ENCODE measurements around the gene ITGAL. TPM values are rescaled to one million over a fixed set of nuclear protein-coding genes. Genes with fewer than 3 reads are reported as not detected.
"Not testable (repeated sequence)": the region's sequence is repeated elsewhere in the genome, so short reads cannot be mapped to it uniquely, and the experiment has no call there.

The ITGAL gene
- total and polyA plus RNA-seq, 2 of the 13 experiments (the other 11 are each of a cell fraction or from before 2014, with no cell fraction given) = 0.86 to 1.2 TPM

- no peak for TF ChIP-seq CSRNP1 (CRISPR knock-in tag; IDR thresholded peaks at IDR 0.05)
- TF ChIP-seq NFKBIZ (CRISPR knock-in tag; IDR thresholded peaks at IDR 0.05) = no peak
- TF ChIP-seq CTCF (CRISPR knock-in tag; IDR thresholded peaks at IDR 0.05) = 0 out of 2 replicates have a peak, but pooled peaks have one; percentile 16
- TF ChIP-seq ZNF549 (CRISPR knock-in tag; IDR thresholded peaks at IDR 0.05) = no peak
- TF ChIP-seq ZNF430 (CRISPR knock-in tag; IDR thresholded peaks at IDR 0.05) = 0 out of 2 replicates have a peak, but pooled peaks have one; percentile 49
Measured at GRCh38 chr16:30449116-30449435, 23.5 kb upstream of the ITGAL start (continued).

- Histone ChIP-seq H3K4me3 (replicated peaks in 1 of 3; ENCODE audit: insufficient read depth in 1 of 3, low read depth in 2 of 3, low read length in 3 of 3) (peak overlapping the region; percentile 27 to 54 (median 44); a peak in 5 of 6 replicates), H3K9ac (ENCODE audit: insufficient read depth, low read depth, low read length) (peak overlapping the region; percentile 38), H3K4me1 (ENCODE audit: insufficient read depth, low read length) (peaks cover 82% of the 10 kb centered on the region), H2AFZ (ENCODE audit: low read length) (peak overlapping the region; percentile 90), H3K4me2 (ENCODE audit: low read depth, low read length) (peak overlapping the region; percentile 62), H3K27ac (ENCODE audit: extremely low read length, insufficient read depth, low read length) (peak overlapping the region; percentile 13)
- H3K36me3 ChIP-seq (replicated peaks in 1 of 2; ENCODE audit: control insufficient read depth in 1 of 2, insufficient read depth in 2 of 2, low read length in 2 of 2); H3K9me3 ChIP-seq (ENCODE audit: low read length); CTCF ChIA-PET (ENCODE audit: low intra/inter-chr PET ratio, low total read pairs); H3K27me3 ChIP-seq (ENCODE audit: control insufficient read depth in 1 of 2, insufficient read depth in 2 of 2, low read length in 2 of 2); DNase-seq (ENCODE audit: low spot score); intact Hi-C loops (cut with micrococcal nuclease; ENCODE audit: unreplicated experiment); H4K20me1 ChIP-seq (ENCODE audit: insufficient read depth, low read length); ATAC-seq; FAIRE-seq; in situ Hi-C loops (cut with HindIII; ENCODE audit: extremely low pct_ligation_motif_present, low pct_unique_long_range_greater_than_20kb); BruUV-seq (replicated peaks); H3K79me2 ChIP-seq (ENCODE audit: insufficient read depth, low read length): not testable (repeated sequence)
- POLR2A ChIA-PET = interaction anchor here (0.6 kb wide), 1 partner anchor 236 kb away, joined by 4 read pairs; no protein-coding TSS in a partner anchor
- 10% methylated on average over 20 of the region's 20 CpGs for WGBS (ENCODE audit: low lambda C conversion rate)
- 0 out of 2 replicates have a peak, but pooled peaks have one; percentile 9 for TF ChIP-seq MED1 (CRISPR knock-in tag; IDR thresholded peaks at IDR 0.05)
- 0 out of 2 replicates have a peak, but pooled peaks have one; percentile 19 for TF ChIP-seq ETV5 (CRISPR knock-in tag; IDR thresholded peaks at IDR 0.05; ENCODE audit: borderline replicate concordance)
- peak; percentile 53 for TF ChIP-seq PATZ1 (CRISPR knock-in tag; IDR thresholded peaks at IDR 0.05)
- 0 out of 2 replicates have a peak, but pooled peaks have one; percentile 33 for TF ChIP-seq ZNF547 (CRISPR knock-in tag; IDR thresholded peaks at IDR 0.05)
- TF ChIP-seq KAT7 (CRISPR knock-in tag; IDR thresholded peaks at IDR 0.05; ENCODE audit: borderline replicate concordance) = 0 out of 2 replicates have a peak, but pooled peaks have one; percentile 40
Measured at GRCh38 chr16:30452709-30453580, 19.6 kb upstream of the ITGAL start.
